Uterus (tissue), 4 donors: ENCODE results near the gene RBBP6. TPM values are rescaled to one million over a fixed set of nuclear protein-coding genes. Genes with fewer than 3 reads are reported as not detected.

ENCODE experiments used
- DNase-seq, 2 donors: peaks; one replicate each; pipeline ENCODE4 v3.0.0-alpha.2; 2019 to 2020
- H3K27ac ChIP-seq, 2 donors: fragments of 200-600 bp; sonication (generic); 1 replicate in 1 of 2; 2 replicates in 1 of 2; pipeline ENCODE4 v1.5.1; 2016 to 2018
- H3K27me3 ChIP-seq, 2 donors: fragments of 200-600 bp; sonication (generic); one replicate each; pipeline ENCODE4 v1.5.1; 2018 to 2019; ENCODE audit warnings: control low read depth in 1 of 2
- H3K36me3 ChIP-seq, 2 donors: fragments of 200-600 bp; sonication (generic); one replicate each; pipeline ENCODE4 v1.5.1; 2019; ENCODE audit warnings: control low read depth in 1 of 2
- H3K4me1 ChIP-seq, 2 donors: fragments of 200-600 bp; sonication (generic); one replicate each; pipeline ENCODE4 v1.5.1; 2018 to 2019; ENCODE audit warnings: control low read depth in 1 of 2
- H3K4me3 ChIP-seq, 2 donors: fragments of 200-600 bp; sonication (generic); 1 replicate in 1 of 2; 2 replicates in 1 of 2; pipeline ENCODE4 v1.5.1; 2018 to 2019; ENCODE audit warnings: mild to moderate bottlenecking in 1 of 2
- H3K9me3 ChIP-seq, 2 donors: fragments of 200-600 bp; sonication (generic); one replicate each; pipeline ENCODE4 v1.5.1; 2019; ENCODE audit warnings: control low read depth in 1 of 2
- POLR2A ChIP-seq, 2 donors: fragments of 450-650 bp; IDR thresholded peaks; one replicate each; pipeline ENCODE4 v1.6.1; 2016; ENCODE audit warnings: antibody characterized with exemption in 2 of 2, mild to moderate bottlenecking in 1 of 2, moderate library complexity in 1 of 2
- intact Hi-C: fragments of 100-400 bp; cut with DNase I; formaldehyde crosslinking; loops from one replicate; pipeline ENCODE4 v1.15.1; 2023; ENCODE audit warnings: low total_unique reads
- total RNA-seq, 4 donors: library from RNA; depleted of rRNA in 3 of 4; stranded (reverse); fragments of >200 nt in 3 of 4; gene quantifications; one replicate each; pipeline versions ENCODE4 v1.1.0 to v1.2.4, GENCODE V29; 2014 to 2023
- TF ChIP-seq, protein P1 (sequence below), 4 experiments: fragments of 200-600 bp in 2 of 4; fragments of 450-650 bp in 2 of 4; sonication (generic) in 2 of 4; IDR thresholded peaks; one replicate each; pipeline ENCODE4 v1.5.1; 2016 to 2019; ENCODE audit warnings: antibody characterized with exemption in 4 of 4, mild to moderate bottlenecking in 2 of 4, moderate library complexity in 1 of 4
- donor health status: DM: yes; HTN: yes; CAD: no.

The RBBP6 gene
- total RNA-seq, 4 donors from 2014 or later = 48.7 to 89.1 (median 77.7) TPM

DNA sequence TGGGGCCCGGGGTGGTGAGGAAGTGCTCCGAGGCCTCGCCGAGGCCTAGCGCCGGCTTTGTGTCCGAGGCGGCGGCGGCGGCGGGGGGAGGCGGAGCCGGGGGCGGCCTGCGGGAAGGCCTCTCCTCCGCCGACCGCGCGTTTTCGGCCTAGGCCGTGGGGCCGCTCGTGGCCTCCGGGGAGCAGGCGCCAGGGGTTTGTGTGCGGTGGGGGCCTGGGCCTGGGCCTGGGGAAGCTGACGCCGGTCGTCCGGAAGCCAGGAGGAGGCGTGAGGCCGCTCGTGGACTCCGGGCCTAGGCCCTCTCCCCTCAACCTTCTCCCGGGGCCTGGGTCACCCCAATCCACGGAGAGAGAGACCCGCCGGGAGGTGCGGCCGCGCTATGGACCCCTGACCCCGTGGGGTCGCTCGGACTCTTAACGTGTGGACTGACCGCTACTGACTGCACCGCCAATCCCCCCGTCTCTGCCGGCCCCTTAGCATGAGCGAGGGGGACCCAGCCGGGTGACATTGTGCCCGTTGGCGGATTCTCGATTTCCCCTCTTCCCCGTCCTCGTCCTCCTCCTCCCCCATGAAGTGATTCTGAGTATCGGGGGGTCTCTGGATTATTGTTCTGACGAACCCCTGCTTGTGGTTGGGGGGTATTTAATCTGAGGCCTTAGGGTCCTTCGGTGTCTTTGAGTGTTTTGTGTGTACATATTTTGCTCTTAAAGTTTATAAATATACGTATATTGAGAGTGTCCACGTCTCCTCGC, 660 bp downstream of the RBBP6 start:
- Histone ChIP-seq H3K9me3 (no peaks in the 10 kb centered on the region), H3K4me3 (peak overlapping the region; percentile 90 to 96), H3K36me3 (no peaks in the 10 kb centered on the region), H3K4me1 (peaks cover 0 to 6% of the 10 kb centered on the region in 2 donors), H3K27me3 (no peaks in the 10 kb centered on the region), H3K27ac (peak overlapping the region; percentile 99)
- TF ChIP-seq POLR2A (IDR thresholded peaks at IDR 0.05) = no peak
- TF ChIP-seq, protein P1, sequence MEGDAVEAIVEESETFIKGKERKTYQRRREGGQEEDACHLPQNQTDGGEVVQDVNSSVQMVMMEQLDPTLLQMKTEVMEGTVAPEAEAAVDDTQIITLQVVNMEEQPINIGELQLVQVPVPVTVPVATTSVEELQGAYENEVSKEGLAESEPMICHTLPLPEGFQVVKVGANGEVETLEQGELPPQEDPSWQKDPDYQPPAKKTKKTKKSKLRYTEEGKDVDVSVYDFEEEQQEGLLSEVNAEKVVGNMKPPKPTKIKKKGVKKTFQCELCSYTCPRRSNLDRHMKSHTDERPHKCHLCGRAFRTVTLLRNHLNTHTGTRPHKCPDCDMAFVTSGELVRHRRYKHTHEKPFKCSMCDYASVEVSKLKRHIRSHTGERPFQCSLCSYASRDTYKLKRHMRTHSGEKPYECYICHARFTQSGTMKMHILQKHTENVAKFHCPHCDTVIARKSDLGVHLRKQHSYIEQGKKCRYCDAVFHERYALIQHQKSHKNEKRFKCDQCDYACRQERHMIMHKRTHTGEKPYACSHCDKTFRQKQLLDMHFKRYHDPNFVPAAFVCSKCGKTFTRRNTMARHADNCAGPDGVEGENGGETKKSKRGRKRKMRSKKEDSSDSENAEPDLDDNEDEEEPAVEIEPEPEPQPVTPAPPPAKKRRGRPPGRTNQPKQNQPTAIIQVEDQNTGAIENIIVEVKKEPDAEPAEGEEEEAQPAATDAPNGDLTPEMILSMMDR (IDR thresholded peaks at IDR 0.05) = no peak
- intact Hi-C loops = no loop called here
- peak; percentile 57 to 59 for DNase-seq

DNA sequence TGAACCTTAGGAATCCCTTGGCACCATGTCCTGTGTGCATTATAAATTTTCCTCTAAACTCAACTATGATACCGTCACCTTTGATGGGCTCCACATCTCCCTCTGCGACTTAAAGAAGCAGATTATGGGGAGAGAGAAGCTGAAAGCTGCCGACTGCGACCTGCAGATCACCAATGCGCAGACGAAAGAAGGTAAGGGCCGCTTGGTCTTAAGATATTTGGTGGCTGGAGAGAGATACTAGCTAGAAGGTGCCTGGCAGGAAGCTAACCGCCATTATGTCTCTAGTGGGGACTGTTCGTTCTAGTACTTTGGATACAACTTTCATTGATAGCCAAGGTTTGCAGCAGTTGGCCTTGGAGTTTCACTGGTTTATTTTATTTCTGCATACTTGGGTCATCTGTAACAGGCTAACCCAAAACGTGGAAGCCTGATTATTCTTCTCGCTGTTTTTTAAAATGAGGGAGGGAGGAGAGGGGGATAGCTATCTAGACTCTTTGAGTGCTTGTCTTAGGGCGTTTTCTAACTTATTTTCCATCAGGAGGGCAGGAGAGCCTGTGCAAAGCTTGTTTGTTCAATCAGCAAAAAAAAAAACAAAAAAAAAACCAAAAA, 1.3 kb downstream of the RBBP6 start:
- Histone ChIP-seq H3K27me3 (no peaks in the 10 kb centered on the region), H3K36me3 (no peaks in the 10 kb centered on the region), H3K4me3 (peak overlapping the region; percentile 90 to 96), H3K9me3 (no peaks in the 10 kb centered on the region), H3K27ac (peak overlapping the region; percentile 99), H3K4me1 (peaks cover 0 to 6% of the 10 kb centered on the region in 2 donors)
- TF ChIP-seq, protein P1 (IDR thresholded peaks at IDR 0.05) = no peak
- no peak for TF ChIP-seq POLR2A (IDR thresholded peaks at IDR 0.05)
- no peak for DNase-seq
- intact Hi-C loops = no loop called here

DNA sequence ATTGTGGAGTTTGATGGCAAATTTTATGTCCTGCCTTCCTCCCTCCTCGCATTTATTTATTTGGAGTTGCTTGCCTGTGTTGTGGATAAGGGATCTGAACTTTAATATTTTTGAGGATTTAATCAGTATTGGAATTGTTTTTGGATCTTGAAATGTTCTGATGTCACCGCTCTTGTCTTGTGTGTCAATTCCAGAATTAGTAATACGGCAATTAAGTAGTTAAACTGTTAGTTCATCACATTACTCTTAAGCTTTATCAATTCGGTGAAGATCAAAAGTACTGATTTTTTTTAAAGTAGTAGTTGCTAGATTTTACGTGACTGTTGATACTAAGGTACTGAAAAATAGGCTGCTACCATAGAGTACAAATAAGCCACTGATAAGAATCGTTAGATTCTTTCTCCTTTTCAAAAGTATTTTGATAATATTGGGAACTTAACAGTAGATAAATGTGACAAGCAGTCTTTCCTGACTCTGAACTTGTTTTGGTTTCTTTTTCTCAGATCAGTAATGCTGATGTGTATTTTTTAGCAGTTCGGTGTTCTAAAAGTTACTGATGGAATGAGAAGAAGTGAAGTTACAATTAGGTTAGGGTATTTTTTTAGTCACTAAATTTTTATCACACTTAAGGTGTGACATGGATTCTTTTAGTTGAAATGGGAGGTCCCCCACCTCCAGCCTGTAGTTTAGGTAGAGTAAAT, 2.0 kb downstream of the RBBP6 start:
- TF ChIP-seq POLR2A (IDR thresholded peaks at IDR 0.05) = no peak
- TF ChIP-seq, protein P1 (IDR thresholded peaks at IDR 0.05) = no peak
- Histone ChIP-seq H3K4me1 (peaks cover 0 to 6% of the 10 kb centered on the region in 2 donors), H3K4me3 (peak overlapping the region; percentile 90 to 96), H3K9me3 (no peaks in the 10 kb centered on the region), H3K36me3 (no peaks in the 10 kb centered on the region), H3K27me3 (no peaks in the 10 kb centered on the region), H3K27ac (peak overlapping the region; percentile 99)
- intact Hi-C loops = no loop called here
- no peak for DNase-seq

DNA sequence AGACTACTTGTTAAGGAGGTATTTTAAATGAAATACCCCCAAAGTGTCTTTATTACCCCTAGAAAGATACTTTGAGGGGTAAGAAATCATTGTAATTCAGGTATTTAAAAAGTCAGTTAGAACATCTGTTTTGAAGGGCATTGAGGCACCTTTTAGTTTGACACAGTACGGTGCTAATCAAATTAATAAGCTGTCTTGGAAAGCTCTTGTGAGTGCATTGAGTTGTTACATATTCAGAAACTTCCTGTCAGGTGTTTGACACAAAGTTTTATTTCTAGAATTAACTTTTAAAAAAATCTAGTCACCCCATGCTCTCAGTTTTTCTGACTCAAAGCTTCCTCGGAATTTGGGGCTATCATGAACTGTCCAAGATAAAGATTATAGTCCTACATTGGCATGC, 4.6 kb downstream of the RBBP6 start:
- H3K9me3 ChIP-seq = no peaks in the 10 kb centered on the region
- H3K4me1 ChIP-seq = peaks cover 0 to 6% of the 10 kb centered on the region in 2 donors
- intact Hi-C loops = no loop called here
- no peaks in the 10 kb centered on the region for H3K27me3 ChIP-seq
- DNase-seq = no peak
- H3K4me3 ChIP-seq = peak overlapping the region in 1 of 2 donors; percentile 14
- peak overlapping the region; percentile 31 to 99 for H3K27ac ChIP-seq
- TF ChIP-seq, protein P1 (IDR thresholded peaks at IDR 0.05) = no peak
- no peak for TF ChIP-seq POLR2A (IDR thresholded peaks at IDR 0.05)
- no peaks in the 10 kb centered on the region for H3K36me3 ChIP-seq

DNA sequence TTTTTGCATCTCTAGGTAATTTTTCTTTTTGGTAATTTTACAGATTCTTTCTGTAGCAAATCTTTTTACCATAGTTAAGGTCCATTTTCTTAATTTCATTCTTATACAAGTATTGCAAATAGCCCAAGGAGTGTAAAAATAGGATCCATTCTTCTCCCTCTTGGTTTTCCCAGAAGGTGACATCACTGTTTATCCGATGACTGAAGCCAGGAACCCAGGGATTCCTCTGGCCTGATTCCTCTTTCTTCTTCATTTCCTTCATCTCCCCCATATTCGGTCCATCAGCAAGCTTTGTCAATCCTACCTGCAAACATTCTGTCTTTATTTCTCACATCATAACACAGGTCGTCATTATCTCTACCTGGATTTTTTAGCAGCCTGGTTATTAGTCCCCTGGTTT, 5.3 kb downstream of the RBBP6 start:
- H3K4me3 ChIP-seq = peak overlapping the region in 1 of 2 donors; percentile 14
- H3K4me1 ChIP-seq = peaks cover 0 to 6% of the 10 kb centered on the region in 2 donors
- intact Hi-C loops = no loop called here

More for the DNA sequence above, 5.3 kb downstream of the RBBP6 start:
- no peak for DNase-seq
- no peaks in the 10 kb centered on the region for H3K9me3 ChIP-seq
- no peaks in the 10 kb centered on the region for H3K36me3 ChIP-seq
- no peaks in the 10 kb centered on the region for H3K27me3 ChIP-seq
- H3K27ac ChIP-seq = peak overlapping the region; percentile 25 to 99
- TF ChIP-seq, protein P1 (IDR thresholded peaks at IDR 0.05) = no peak
